HL-60 (cell line): Measurements from ENCODE around the gene TBX15.
"Not testable (repeated sequence)": the region's sequence is repeated elsewhere in the genome, so short reads cannot be mapped to it uniquely, and the experiment has no call there.

Source experiments
- CTCF ChIP-seq: IDR thresholded peaks from one replicate; pipeline ENCODE4 v1.5.1; 2011; ENCODE audit warnings: low read length, control low read depth, inconsistent platforms; ENCODE audit not compliant: insufficient read depth
- GABPA ChIP-seq: IDR thresholded peaks from 2 replicates; pipeline ENCODE4 v1.6.1; 2012; ENCODE audit warnings: low read depth
- POLR2AphosphoS5 ChIP-seq: IDR thresholded peaks from 2 replicates; pipeline ENCODE4 v1.6.1; 2012; ENCODE audit warnings: low read depth
- REST ChIP-seq: IDR thresholded peaks from 2 replicates; pipeline ENCODE4 v1.6.1; 2012; ENCODE audit warnings: low read depth; ENCODE audit not compliant: insufficient replicate concordance
- SPI1 ChIP-seq: IDR thresholded peaks from 2 replicates; pipeline ENCODE4 v1.6.1; 2012; ENCODE audit warnings: low read depth, mild to moderate bottlenecking, borderline replicate concordance

GRCh38 chr1:118916346-118916745 is 71.8 kb downstream of the TBX15 start:
- not testable (repeated sequence) for TF ChIP-seq CTCF, SPI1, GABPA, POLR2AphosphoS5, REST
